IPS DF 6.9 (cell line): ENCODE data around the gene BTBD17.

Experiments
- DNase-seq: peaks from one replicate; pipeline ENCODE4 v3.0.0-alpha.2; 2013; ENCODE audit warnings: low read depth, low spot score
- H3K27ac ChIP-seq: one replicate; pipeline ENCODE4 v1.5.1; 2013; ENCODE audit warnings: low read length, control low read depth
- H3K27me3 ChIP-seq: 2 replicates; pipeline ENCODE4 v1.6.1; 2013; ENCODE audit warnings: mild to moderate bottlenecking, low read length; ENCODE audit not compliant: control insufficient read depth, insufficient read depth
- H3K36me3 ChIP-seq: 2 replicates; pipeline ENCODE4 v1.6.1; 2013; ENCODE audit warnings: low read length; ENCODE audit not compliant: control insufficient read depth, insufficient read depth
- H3K4me1 ChIP-seq: 2 replicates; pipeline ENCODE4 v1.6.1; 2013; ENCODE audit warnings: low read length; ENCODE audit not compliant: control insufficient read depth, insufficient read depth
- H3K4me3 ChIP-seq: 2 replicates; pipeline ENCODE4 v1.5.1; 2013; ENCODE audit warnings: mild to moderate bottlenecking, low read length
- H3K9me3 ChIP-seq: 2 replicates; pipeline ENCODE4 v1.6.1; 2013; ENCODE audit warnings: low read length, inconsistent platforms; ENCODE audit not compliant: control insufficient read depth, insufficient read depth
- WGBS: extraction: QIAGEN DNeasy Blood & Tissue Kit; methylation state at CpG from one replicate; pipeline ENCODE4 v1.1.7; 2013; ENCODE audit warnings: mixed read lengths, missing lambda C conversion rate; ENCODE audit not compliant: insufficient read length, insufficient coverage; 5-methylcytosine and 5-hydroxymethylcytosine counted together

Gene BTBD17

GRCh38 chr17:74324521-74324920, 37.1 kb downstream of the BTBD17 start:
- H3K27me3 ChIP-seq, result peaks cover 7% of the 10 kb centered on the region; the same call in 1 of the 2 replicates
- no peak for DNase-seq
- no CpG with 5 or more reads among the region's 6 CpGs for WGBS
- H3K36me3 ChIP-seq, result no peaks in the 10 kb centered on the region
- H3K4me1 ChIP-seq, result peaks cover 4% of the 10 kb centered on the region
- no peaks in the 10 kb centered on the region for H3K9me3 ChIP-seq
- H3K4me3 ChIP-seq, result no peak overlapping the region
- no peak overlapping the region for H3K27ac ChIP-seq

DNA sequence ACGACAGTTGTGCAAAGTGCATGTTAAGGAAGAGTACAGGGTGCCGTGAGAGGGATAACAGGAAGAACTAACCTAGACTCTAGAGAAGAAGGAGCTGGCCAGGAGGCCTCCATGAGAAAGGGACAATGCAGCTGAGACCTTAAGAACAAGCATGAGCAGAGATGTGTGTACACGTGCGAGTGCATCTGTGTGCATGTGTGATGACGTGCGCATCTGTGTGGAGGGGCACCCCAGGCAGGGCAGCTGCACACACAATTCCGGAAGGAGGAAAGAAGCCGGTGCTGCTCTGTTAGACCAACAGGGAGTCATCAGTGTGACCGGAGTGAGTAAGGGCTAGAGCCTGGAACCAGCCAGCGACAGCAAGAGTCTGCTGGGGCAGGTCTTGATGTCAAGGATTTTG, 43.3 kb downstream of the BTBD17 start:
- WGBS, result no CpG with 5 or more reads among the region's 10 CpGs
- DNase-seq, result no peak
- no peaks in the 10 kb centered on the region for H3K27me3 ChIP-seq
- no peaks in the 10 kb centered on the region for H3K9me3 ChIP-seq
- no peak overlapping the region for H3K4me3 ChIP-seq
- no peak overlapping the region for H3K27ac ChIP-seq
- no peaks in the 10 kb centered on the region for H3K36me3 ChIP-seq
- H3K4me1 ChIP-seq, result no peaks in the 10 kb centered on the region

- DNase-seq, result no peak
- no CpG with 5 or more reads among the region's 16 CpGs for WGBS
- Histone ChIP-seq H3K4me3 (no peak overlapping the region), H3K27ac (no peak overlapping the region), H3K9me3 (no peaks in the 10 kb centered on the region), H3K27me3 (no peaks in the 10 kb centered on the region), H3K4me1 (no peaks in the 10 kb centered on the region), H3K36me3 (no peaks in the 10 kb centered on the region)
Observed at GRCh38 chr17:74317071-74317470, 44.6 kb downstream of the BTBD17 start.

DNA sequence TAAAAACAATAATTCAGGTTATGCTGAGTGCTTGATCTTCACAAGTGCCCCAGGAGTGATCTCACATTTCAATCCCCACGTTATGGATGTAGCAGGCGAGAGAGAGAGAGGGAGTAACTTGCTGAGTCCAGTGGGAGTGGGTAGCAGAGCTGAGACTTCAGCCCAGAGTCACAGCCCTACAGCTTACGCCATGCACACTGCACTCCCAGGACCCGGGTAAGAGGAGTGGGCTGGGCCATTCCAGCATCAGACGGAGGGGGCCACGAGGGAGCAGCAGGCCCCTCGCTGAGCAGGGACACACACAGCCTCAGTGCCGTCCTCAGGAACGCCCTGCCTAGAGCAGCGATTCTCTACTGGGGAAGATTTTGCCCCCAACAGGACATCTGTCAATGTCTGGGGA, 45.4 kb downstream of the BTBD17 start:
- no peaks in the 10 kb centered on the region for H3K27me3 ChIP-seq
- no peak for DNase-seq
- no CpG with 5 or more reads among the region's 10 CpGs for WGBS
- H3K27ac ChIP-seq, result no peak overlapping the region
- no peaks in the 10 kb centered on the region for H3K4me1 ChIP-seq
- H3K4me3 ChIP-seq, result no peak overlapping the region
- no peaks in the 10 kb centered on the region; the same call in 1 of the 2 replicates for H3K9me3 ChIP-seq
- no peaks in the 10 kb centered on the region for H3K36me3 ChIP-seq

GRCh38 chr17:74314877-74315276, 46.8 kb downstream of the BTBD17 start:
- H3K27ac ChIP-seq, result no peak overlapping the region

DNA sequence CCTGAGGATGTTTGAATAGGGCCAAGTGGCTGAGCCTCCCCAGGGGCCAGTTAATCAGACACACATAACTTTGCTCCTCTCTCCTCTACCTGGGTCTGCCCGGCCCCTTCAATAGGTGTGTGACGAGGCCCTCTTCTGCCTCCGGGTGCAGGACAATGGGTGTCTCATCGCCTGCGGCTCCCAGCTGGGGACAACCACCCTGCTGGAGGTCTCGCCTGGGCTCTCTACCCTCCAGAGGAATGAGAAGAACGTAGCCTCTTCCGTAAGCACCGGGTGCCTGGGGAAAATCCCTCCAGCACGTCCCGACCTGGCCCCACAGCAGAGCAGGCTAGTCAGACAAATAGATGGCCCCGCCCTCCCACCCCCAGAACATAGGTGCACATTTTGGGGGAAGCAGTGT, 51.8 kb downstream of the BTBD17 start:
- Histone ChIP-seq H3K27me3 (no peaks in the 10 kb centered on the region), H3K27ac (no peak overlapping the region), H3K4me1 (no peaks in the 10 kb centered on the region; the same call in 1 of the 2 replicates), H3K4me3 (no peak overlapping the region), H3K9me3 (no peaks in the 10 kb centered on the region; the same call in 1 of the 2 replicates), H3K36me3 (no peaks in the 10 kb centered on the region)
- WGBS, result no CpG with 5 or more reads among the region's 12 CpGs
- no peak for DNase-seq

More at GRCh38 chr17:74314877-74315276, 46.8 kb downstream of the BTBD17 start:
- no peaks in the 10 kb centered on the region for H3K36me3 ChIP-seq
- WGBS, result no CpG with 5 or more reads among the region's 15 CpGs
- H3K9me3 ChIP-seq, result no peaks in the 10 kb centered on the region; the same call in 1 of the 2 replicates
- DNase-seq, result no peak
- H3K27me3 ChIP-seq, result no peaks in the 10 kb centered on the region
- H3K4me3 ChIP-seq, result no peak overlapping the region
- no peaks in the 10 kb centered on the region for H3K4me1 ChIP-seq

DNA sequence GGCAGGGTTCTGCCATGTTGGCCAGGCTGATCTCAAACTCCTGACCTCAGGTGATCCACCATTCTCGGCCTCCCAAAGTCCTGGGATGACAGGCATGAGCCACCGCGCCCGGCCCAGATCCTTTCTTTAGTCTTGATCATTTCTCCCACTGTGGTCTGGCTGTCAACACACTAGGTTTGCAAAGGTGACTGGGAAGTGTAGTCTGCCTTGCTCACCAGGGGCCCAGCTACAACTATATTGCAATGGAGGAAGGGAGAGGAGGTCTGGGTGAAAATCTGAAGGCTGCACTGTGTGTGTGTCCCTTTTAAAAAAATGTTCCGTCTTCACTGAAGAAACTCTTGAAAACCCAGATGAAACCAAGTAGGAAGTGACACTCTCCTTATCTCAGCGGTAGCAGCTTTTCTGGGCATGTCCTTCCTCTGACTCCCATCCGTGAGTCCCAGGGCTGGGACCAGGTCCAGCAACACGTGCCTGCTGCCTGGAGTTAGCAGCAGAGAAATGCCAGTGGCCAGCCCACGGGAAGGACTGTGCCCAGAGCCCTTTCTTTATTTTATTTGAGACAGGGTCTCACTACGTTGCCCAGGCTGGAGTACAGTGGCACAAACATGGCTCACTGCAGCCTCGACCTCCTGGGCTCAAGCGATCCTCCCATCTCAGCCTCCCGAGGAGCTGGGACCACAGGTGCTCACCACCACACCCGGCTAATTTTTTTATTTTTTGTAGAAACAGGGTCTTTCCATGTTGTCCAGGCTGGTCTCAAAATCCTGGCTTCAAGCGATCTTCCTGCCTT, 53.5 kb downstream of the BTBD17 start:
- no peaks in the 10 kb centered on the region for H3K36me3 ChIP-seq
- H3K27me3 ChIP-seq, result no peaks in the 10 kb centered on the region
- no peak overlapping the region for H3K4me3 ChIP-seq

More for the DNA sequence above, 53.5 kb downstream of the BTBD17 start:
- Histone ChIP-seq H3K9me3 (no peaks in the 10 kb centered on the region; the same call in 1 of the 2 replicates), H3K27ac (no peak overlapping the region), H3K4me1 (no peaks in the 10 kb centered on the region; the same call in 1 of the 2 replicates)
- DNase-seq, result no peak
- WGBS, result no CpG with 5 or more reads among the region's 15 CpGs
